WI38 (cell line): ENCODE measurements around the gene RNF150.
"Not testable (repeated sequence)": the region's sequence is repeated elsewhere in the genome, so short reads cannot be mapped to it uniquely, and the experiment has no call there.

Experiments
- H3K4me3 ChIP-seq: 2 replicates; pipeline ENCODE4 v1.5.1; 2011; ENCODE audit warnings: low read depth, mild to moderate bottlenecking, control low read depth, low read length
- TF ChIP-seq, protein P1 (sequence below): IDR thresholded peaks from 2 replicates; pipeline ENCODE4 v1.5.1; 2012; ENCODE audit warnings: low read depth, mild to moderate bottlenecking, control low read depth, low read length

RNF150 gene

DNA sequence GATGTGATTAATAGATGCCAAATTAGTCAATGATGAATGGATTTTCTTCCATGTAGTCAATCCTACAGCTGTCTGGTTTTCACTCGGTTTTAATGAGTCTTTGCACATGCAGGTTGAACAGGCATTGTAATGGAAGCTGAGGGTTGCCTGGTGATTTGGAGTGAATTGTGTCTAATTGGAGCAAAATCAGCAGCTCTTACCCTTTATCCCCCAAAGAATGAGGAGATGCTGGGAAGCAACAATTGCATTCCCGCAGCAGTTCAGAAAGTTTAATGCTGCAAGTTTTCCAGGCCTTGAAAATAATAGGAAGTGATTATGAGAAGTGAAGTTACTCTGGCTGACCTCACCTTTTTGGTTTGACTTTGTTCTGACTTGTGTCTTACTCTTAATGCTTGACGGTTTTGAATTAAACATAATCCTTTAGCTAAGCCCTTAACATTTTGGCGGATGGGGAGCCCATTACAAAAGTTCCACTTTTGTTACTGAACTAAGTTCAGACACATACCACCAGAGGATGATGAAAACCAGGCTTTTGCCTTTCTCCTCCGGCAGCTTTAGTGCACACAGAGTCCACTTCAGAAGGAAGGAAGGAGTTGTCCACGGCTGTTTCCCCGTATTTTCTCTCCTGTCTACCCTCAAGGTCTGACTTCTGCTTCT is 298.3 kb downstream of the RNF150 start:
- TF ChIP-seq, protein P1, sequence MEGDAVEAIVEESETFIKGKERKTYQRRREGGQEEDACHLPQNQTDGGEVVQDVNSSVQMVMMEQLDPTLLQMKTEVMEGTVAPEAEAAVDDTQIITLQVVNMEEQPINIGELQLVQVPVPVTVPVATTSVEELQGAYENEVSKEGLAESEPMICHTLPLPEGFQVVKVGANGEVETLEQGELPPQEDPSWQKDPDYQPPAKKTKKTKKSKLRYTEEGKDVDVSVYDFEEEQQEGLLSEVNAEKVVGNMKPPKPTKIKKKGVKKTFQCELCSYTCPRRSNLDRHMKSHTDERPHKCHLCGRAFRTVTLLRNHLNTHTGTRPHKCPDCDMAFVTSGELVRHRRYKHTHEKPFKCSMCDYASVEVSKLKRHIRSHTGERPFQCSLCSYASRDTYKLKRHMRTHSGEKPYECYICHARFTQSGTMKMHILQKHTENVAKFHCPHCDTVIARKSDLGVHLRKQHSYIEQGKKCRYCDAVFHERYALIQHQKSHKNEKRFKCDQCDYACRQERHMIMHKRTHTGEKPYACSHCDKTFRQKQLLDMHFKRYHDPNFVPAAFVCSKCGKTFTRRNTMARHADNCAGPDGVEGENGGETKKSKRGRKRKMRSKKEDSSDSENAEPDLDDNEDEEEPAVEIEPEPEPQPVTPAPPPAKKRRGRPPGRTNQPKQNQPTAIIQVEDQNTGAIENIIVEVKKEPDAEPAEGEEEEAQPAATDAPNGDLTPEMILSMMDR, result no peak
- no peak overlapping the region for H3K4me3 ChIP-seq

- TF ChIP-seq, protein P1, result no peak
- H3K4me3 ChIP-seq, result no peak overlapping the region
Measured at GRCh38 chr4:140833280-140833679, 300.0 kb downstream of the RNF150 start.

DNA sequence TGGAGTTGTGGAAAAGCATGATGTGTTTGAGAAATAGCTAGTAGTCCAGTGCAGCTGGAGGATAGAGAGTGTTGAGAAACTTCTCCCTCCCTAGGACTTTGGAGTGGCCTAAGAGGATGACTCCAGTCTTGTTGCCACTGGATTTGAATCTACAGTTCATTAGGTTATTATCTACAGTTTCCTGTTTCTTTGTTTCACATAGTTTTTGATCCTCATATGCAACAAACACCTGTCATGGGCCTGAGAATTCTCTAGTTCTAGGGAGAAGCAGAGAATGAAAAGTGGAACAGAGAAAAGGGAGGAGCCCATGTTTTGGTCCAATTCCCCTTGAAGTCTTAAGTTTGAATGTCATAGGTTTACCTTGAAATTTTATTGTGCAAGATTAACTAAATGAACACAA is 303.4 kb downstream of the RNF150 start:
- TF ChIP-seq, protein P1, result no peak
- H3K4me3 ChIP-seq, result no peak overlapping the region

DNA sequence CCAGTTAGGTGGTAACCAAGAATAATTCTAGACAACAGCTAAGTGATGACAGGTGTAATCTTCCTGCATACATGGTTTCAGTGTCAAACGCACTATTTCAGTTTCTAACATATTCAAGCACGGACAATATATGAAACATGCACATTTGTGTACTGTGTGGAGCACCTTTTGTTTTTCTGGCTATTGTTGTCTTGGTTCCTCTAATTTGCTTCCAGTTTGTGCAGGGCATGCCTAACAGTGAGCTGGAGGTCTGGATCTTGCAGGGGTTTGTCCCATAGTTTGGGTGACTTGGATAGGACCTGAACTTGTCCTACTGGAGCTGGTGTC is 306.6 kb downstream of the RNF150 start:
- H3K4me3 ChIP-seq, result no peak overlapping the region

GRCh38 chr4:140820520-140820919 is 312.7 kb downstream of the RNF150 start:
- H3K4me3 ChIP-seq, result not testable (repeated sequence)

More for the DNA sequence above, 306.6 kb downstream of the RNF150 start:
- TF ChIP-seq, protein P1, result no peak

GRCh38 chr4:140819610-140820009 is 313.7 kb downstream of the RNF150 start:
- TF ChIP-seq, protein P1, result no peak
- H3K4me3 ChIP-seq, result no peak overlapping the region

- TF ChIP-seq, protein P1, result no peak
- H3K4me3 ChIP-seq, result no peak overlapping the region
Measured at GRCh38 chr4:140818433-140818832, 314.8 kb downstream of the RNF150 start.
